ENCODE data around the gene EPHB6. TPM values are rescaled to one million over a fixed set of nuclear protein-coding genes. Genes with fewer than 3 reads are reported as not detected.

EPHB6 gene
- total RNA-seq, 1 donor from 2014 or later: 15.7 TPM

- H3K4me2 ChIP-seq (ENCODE audit: low read length): no peak overlapping the region
- H3K27ac ChIP-seq (ENCODE audit: low read depth, low read length): no peak overlapping the region
- H3K36me3 ChIP-seq (ENCODE audit: insufficient read depth, low read length): no peaks in the 10 kb centered on the region
- H3K9me3 ChIP-seq (ENCODE audit: insufficient read depth, low read depth, low read length): no peaks in the 10 kb centered on the region
- no peak overlapping the region for H3K9ac ChIP-seq (ENCODE audit: low read length)
- peaks cover 3% of the 10 kb centered on the region for H3K27me3 ChIP-seq (ENCODE audit: insufficient read depth, low read length)
- no peaks in the 10 kb centered on the region for H3K4me1 ChIP-seq (ENCODE audit: insufficient read depth, low read length)
- no peak for TF ChIP-seq EZH2 (IDR thresholded peaks at IDR 0.05; ENCODE audit: insufficient read depth, low read length)
- TF ChIP-seq CTCF (IDR thresholded peaks at IDR 0.05; ENCODE audit: insufficient read depth, low read depth, low read length): no peak
- H3K27me3 Mint-ChIP-seq (ENCODE audit: low read depth, unreplicated experiment): peaks cover 43% of the 10 kb centered on the region
- H3K79me2 ChIP-seq (ENCODE audit: insufficient read depth, low read length): no peaks in the 10 kb centered on the region
- no peak overlapping the region for H3K27ac Mint-ChIP-seq (ENCODE audit: unreplicated experiment)
- DNase-seq (ENCODE audit: low read depth): no peak
- H3K4me3 ChIP-seq (ENCODE audit: insufficient read depth, low read depth, low read length): no peak overlapping the region
- no peaks in the 10 kb centered on the region for H3K4me1 Mint-ChIP-seq (ENCODE audit: low read depth, unreplicated experiment)
- no peak for FAIRE-seq
- no peak overlapping the region for H2AFZ ChIP-seq (ENCODE audit: low read depth, low read length)
- H3K4me3 Mint-ChIP-seq (ENCODE audit: unreplicated experiment): no peak overlapping the region
- no peaks in the 10 kb centered on the region for H3K9me3 Mint-ChIP-seq (ENCODE audit: unreplicated experiment)
- H4K20me1 ChIP-seq (ENCODE audit: insufficient read depth, low read length): no peaks in the 10 kb centered on the region
- H3K36me3 Mint-ChIP-seq (ENCODE audit: low read depth, unreplicated experiment): no peaks in the 10 kb centered on the region
Measured at GRCh38 chr7:142894112-142894984, 39.5 kb downstream of the EPHB6 start.

- H3K4me3 Mint-ChIP-seq (ENCODE audit: unreplicated experiment): no peak overlapping the region
- Histone ChIP-seq H3K9me3 (ENCODE audit: insufficient read depth, low read depth, low read length) (no peaks in the 10 kb centered on the region), H4K20me1 (ENCODE audit: insufficient read depth, low read length) (no peaks in the 10 kb centered on the region), H3K36me3 (ENCODE audit: insufficient read depth, low read length) (no peaks in the 10 kb centered on the region), H3K4me3 (ENCODE audit: insufficient read depth, low read depth, low read length) (no peak overlapping the region), H2AFZ (ENCODE audit: low read depth, low read length) (no peak overlapping the region), H3K27me3 (ENCODE audit: insufficient read depth, low read length) (peaks cover 3% of the 10 kb centered on the region), H3K9ac (ENCODE audit: low read length) (no peak overlapping the region), H3K4me2 (ENCODE audit: low read length) (no peak overlapping the region), H3K79me2 (ENCODE audit: insufficient read depth, low read length) (no peaks in the 10 kb centered on the region), H3K4me1 (ENCODE audit: insufficient read depth, low read length) (no peaks in the 10 kb centered on the region), H3K27ac (ENCODE audit: low read depth, low read length) (no peak overlapping the region)
- H3K27me3 Mint-ChIP-seq (ENCODE audit: low read depth, unreplicated experiment): peaks cover 43% of the 10 kb centered on the region
- no peaks in the 10 kb centered on the region for H3K36me3 Mint-ChIP-seq (ENCODE audit: low read depth, unreplicated experiment)
- H3K9me3 Mint-ChIP-seq (ENCODE audit: unreplicated experiment): no peaks in the 10 kb centered on the region
- TF ChIP-seq CTCF (IDR thresholded peaks at IDR 0.05; ENCODE audit: insufficient read depth, low read depth, low read length) (no peak), EZH2 (IDR thresholded peaks at IDR 0.05; ENCODE audit: insufficient read depth, low read length) (no peak)
- DNase-seq (ENCODE audit: low read depth) (no peak), FAIRE-seq (no peak)
- H3K27ac Mint-ChIP-seq (ENCODE audit: unreplicated experiment): no peak overlapping the region
- no peaks in the 10 kb centered on the region for H3K4me1 Mint-ChIP-seq (ENCODE audit: low read depth, unreplicated experiment)
Measured at GRCh38 chr7:142894985-142895593, 40.2 kb downstream of the EPHB6 start.
